Esophagus muscularis mucosa (tissue), 3 donors: ENCODE results near the gene CPNE6.
"Not testable (repeated sequence)": the region's sequence is repeated elsewhere in the genome, so short reads cannot be mapped to it uniquely, and the experiment has no call there.

Source experiments
- POLR2A ChIP-seq: fragments of 450-650 bp; IDR thresholded peaks from one replicate; pipeline ENCODE4 v1.6.1; 2017; ENCODE audit warnings: antibody characterized with exemption, moderate library complexity, mild to moderate bottlenecking, low read depth
- TF ChIP-seq, protein P1 (sequence below), 3 experiments: fragments of 200-600 bp in 2 of 3; fragments of 450-650 bp in 1 of 3; sonication (generic) in 2 of 3; IDR thresholded peaks; one replicate each; pipeline ENCODE4 v1.5.1; 2017 to 2019; ENCODE audit warnings: antibody characterized with exemption in 3 of 3, mild to moderate bottlenecking in 2 of 3, moderate library complexity in 1 of 3

DNA sequence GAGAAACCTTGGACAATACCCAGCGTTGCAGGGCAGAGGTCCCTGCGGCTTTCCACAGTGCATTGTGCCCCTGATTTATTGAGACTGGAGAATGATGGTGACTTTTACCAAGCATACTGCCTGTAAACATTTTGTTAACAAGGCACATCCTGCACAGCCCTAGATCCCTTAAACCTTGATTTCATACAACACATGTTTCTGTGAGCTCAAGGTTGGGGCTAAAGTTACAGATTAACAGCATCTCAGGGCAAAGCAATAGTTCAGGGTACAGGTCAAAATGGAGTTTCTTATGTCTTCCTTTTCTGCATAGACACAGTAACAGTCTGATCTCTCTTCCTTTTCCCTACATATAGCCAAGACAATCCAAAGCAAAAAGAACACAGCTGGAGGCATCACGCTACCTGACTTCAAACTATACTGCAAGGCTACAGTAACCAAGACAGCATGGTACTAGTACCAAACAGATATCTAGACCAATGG is 46.4 kb upstream of the CPNE6 start:
- TF ChIP-seq, protein P1, sequence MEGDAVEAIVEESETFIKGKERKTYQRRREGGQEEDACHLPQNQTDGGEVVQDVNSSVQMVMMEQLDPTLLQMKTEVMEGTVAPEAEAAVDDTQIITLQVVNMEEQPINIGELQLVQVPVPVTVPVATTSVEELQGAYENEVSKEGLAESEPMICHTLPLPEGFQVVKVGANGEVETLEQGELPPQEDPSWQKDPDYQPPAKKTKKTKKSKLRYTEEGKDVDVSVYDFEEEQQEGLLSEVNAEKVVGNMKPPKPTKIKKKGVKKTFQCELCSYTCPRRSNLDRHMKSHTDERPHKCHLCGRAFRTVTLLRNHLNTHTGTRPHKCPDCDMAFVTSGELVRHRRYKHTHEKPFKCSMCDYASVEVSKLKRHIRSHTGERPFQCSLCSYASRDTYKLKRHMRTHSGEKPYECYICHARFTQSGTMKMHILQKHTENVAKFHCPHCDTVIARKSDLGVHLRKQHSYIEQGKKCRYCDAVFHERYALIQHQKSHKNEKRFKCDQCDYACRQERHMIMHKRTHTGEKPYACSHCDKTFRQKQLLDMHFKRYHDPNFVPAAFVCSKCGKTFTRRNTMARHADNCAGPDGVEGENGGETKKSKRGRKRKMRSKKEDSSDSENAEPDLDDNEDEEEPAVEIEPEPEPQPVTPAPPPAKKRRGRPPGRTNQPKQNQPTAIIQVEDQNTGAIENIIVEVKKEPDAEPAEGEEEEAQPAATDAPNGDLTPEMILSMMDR (IDR thresholded peaks at IDR 0.05) = not testable (repeated sequence)
- TF ChIP-seq POLR2A = not testable (repeated sequence)
